Measurements from ENCODE around the gene PHF2.

PHF2 gene

GRCh38 chr9:93557366-93558137 lies 18.8 kb upstream of the PHF2 start:
- no peak overlapping the region for H3K4me3 ChIP-seq (ENCODE audit: low read depth, low read length)
- TF ChIP-seq CTCF (IDR thresholded peaks at IDR 0.05; ENCODE audit: low read depth, low read length): no peak

GRCh38 chr9:93558503-93558902 lies 17.9 kb upstream of the PHF2 start:
- no peak overlapping the region for H3K4me3 ChIP-seq (ENCODE audit: low read depth, low read length)
- no peak for TF ChIP-seq CTCF (IDR thresholded peaks at IDR 0.05; ENCODE audit: low read depth, low read length)

- no peak for TF ChIP-seq CTCF (IDR thresholded peaks at IDR 0.05; ENCODE audit: low read depth, low read length)
Measured at GRCh38 chr9:93560991-93561390, 15.4 kb upstream of the PHF2 start.

GRCh38 chr9:93562157-93562556 lies 14.2 kb upstream of the PHF2 start:
- TF ChIP-seq CTCF (IDR thresholded peaks at IDR 0.05; ENCODE audit: low read depth, low read length): no peak
- H3K4me3 ChIP-seq (ENCODE audit: low read depth, low read length): no peak overlapping the region

More at GRCh38 chr9:93560991-93561390, 15.4 kb upstream of the PHF2 start:
- no peak overlapping the region for H3K4me3 ChIP-seq (ENCODE audit: low read depth, low read length)

GRCh38 chr9:93565089-93565488 lies 11.3 kb upstream of the PHF2 start:
- no peak for TF ChIP-seq CTCF (IDR thresholded peaks at IDR 0.05; ENCODE audit: low read depth, low read length)
- H3K4me3 ChIP-seq (ENCODE audit: low read depth, low read length): no peak overlapping the region

GRCh38 chr9:93566408-93567270 lies 9.7 kb upstream of the PHF2 start:
- peak overlapping the region; percentile 67 for H3K4me3 ChIP-seq (ENCODE audit: low read depth, low read length)

More at GRCh38 chr9:93566408-93567270, 9.7 kb upstream of the PHF2 start:
- peak; percentile 88 for TF ChIP-seq CTCF (IDR thresholded peaks at IDR 0.05; ENCODE audit: low read depth, low read length)
